SK-N-SH treated with all-trans-retinoic acid at 6 μM for 48 hours (cell line): ENCODE measurements around the gene RASAL1.

Experiments used
- ATAC-seq: fragments of 200-7000 bp; cut with Tn5 transposase; 3 replicates; pipeline ENCODE4 v1.9.1; 2020; ENCODE audit warnings: mild to moderate bottlenecking, moderate library complexity
- ARNTL ChIP-seq: fragments of 450-650 bp; formaldehyde crosslinking; IDR thresholded peaks from 2 replicates; pipeline ENCODE4 v1.5.0; 2020; ENCODE audit warnings: low read depth, mild to moderate bottlenecking, moderate library complexity, borderline replicate concordance
- BACH2 ChIP-seq: fragments of 250-450 bp; sonication (Bioruptor Pico); IDR thresholded peaks from 2 replicates; pipeline ENCODE4 v1.9.0; 2021; ENCODE audit warnings: mild to moderate bottlenecking, borderline replicate concordance
- CREB5 ChIP-seq: fragments of 250-450 bp; sonication (Bioruptor Pico); IDR thresholded peaks from 2 replicates; pipeline ENCODE4 v1.5.1; 2020; ENCODE audit warnings: low read depth, mild to moderate bottlenecking, moderate library complexity
- GLIS3 ChIP-seq: fragments of 250-450 bp; sonication (Bioruptor Pico); IDR thresholded peaks from 2 replicates; pipeline ENCODE4 v1.5.0; 2020; ENCODE audit warnings: mild to moderate bottlenecking, moderate library complexity
- OSR1 ChIP-seq: fragments of 250-450 bp; sonication (Bioruptor Pico); IDR thresholded peaks from 2 replicates; pipeline ENCODE4 v1.8.0; 2022; ENCODE audit warnings: moderate library complexity, mild to moderate bottlenecking, inconsistent platforms
- PATZ1 ChIP-seq: fragments of 250-450 bp; sonication (Bioruptor Pico); IDR thresholded peaks from 2 replicates; pipeline ENCODE4 v1.8.0; 2020; ENCODE audit warnings: mild to moderate bottlenecking, moderate library complexity, borderline replicate concordance
- POU6F1 ChIP-seq: fragments of 250-450 bp; sonication (Bioruptor Pico); IDR thresholded peaks from 2 replicates; pipeline ENCODE4 v1.8.0; 2021; ENCODE audit warnings: low read depth, mild to moderate bottlenecking, moderate library complexity, borderline replicate concordance
- PPARA ChIP-seq: fragments of 250-450 bp; sonication (Bioruptor Pico); IDR thresholded peaks from 2 replicates; pipeline ENCODE4 v1.5.0; 2020; ENCODE audit warnings: mild to moderate bottlenecking, borderline replicate concordance
- RARB ChIP-seq: fragments of 250-450 bp; sonication (Bioruptor Pico); IDR thresholded peaks from 2 replicates; pipeline ENCODE4 v1.8.0; 2021; ENCODE audit warnings: mild to moderate bottlenecking, moderate library complexity
- SNAI2 ChIP-seq: fragments of 250-450 bp; sonication (Bioruptor Pico); IDR thresholded peaks from 2 replicates; pipeline ENCODE4 v1.5.0; 2020; ENCODE audit warnings: mild to moderate bottlenecking, moderate library complexity
- TCF4 ChIP-seq: fragments of 250-450 bp; sonication (Bioruptor Pico); IDR thresholded peaks from 2 replicates; pipeline ENCODE4 v1.8.0; 2021; ENCODE audit warnings: mild to moderate bottlenecking, moderate library complexity, borderline replicate concordance
- TOX ChIP-seq: fragments of 250-450 bp; sonication (Bioruptor Pico); IDR thresholded peaks from 2 replicates; pipeline ENCODE4 v1.8.0; 2021; ENCODE audit warnings: mild to moderate bottlenecking, moderate library complexity, borderline replicate concordance
- TSHZ2 ChIP-seq: fragments of 250-450 bp; sonication (Bioruptor Pico); IDR thresholded peaks from 2 replicates; pipeline ENCODE4 v1.5.0; 2020; ENCODE audit warnings: mild to moderate bottlenecking, moderate library complexity
- ZNF565 ChIP-seq: fragments of 450-650 bp; formaldehyde crosslinking; conservative IDR thresholded peaks from 2 replicates; pipeline ENCODE4 v1.5.0; 2020; ENCODE audit warnings: low read depth, mild to moderate bottlenecking, moderate library complexity
- ZNF70 ChIP-seq: fragments of 450-650 bp; formaldehyde crosslinking; IDR thresholded peaks from 2 replicates; pipeline ENCODE4 v1.5.0; 2020; ENCODE audit warnings: mild to moderate bottlenecking, moderate library complexity
- ZNF8 ChIP-seq: fragments of 450-650 bp; formaldehyde crosslinking; IDR thresholded peaks from 2 replicates; pipeline ENCODE4 v1.5.0; 2020; ENCODE audit warnings: mild to moderate bottlenecking, moderate library complexity

Gene RASAL1

GRCh38 chr12:113181975-113182374, 46.4 kb upstream of the RASAL1 start (continued):
- TF ChIP-seq POU6F1 (CRISPR knock-in tag) (no peak), TCF4 (CRISPR knock-in tag) (no peak), ARNTL (CRISPR knock-in tag) (no peak), OSR1 (no peak), RARB (CRISPR knock-in tag) (no peak), ZNF8 (CRISPR knock-in tag) (no peak), PPARA (no peak), ZNF565 (CRISPR knock-in tag) (no peak), ZNF70 (no peak)

- TF ChIP-seq ARNTL (CRISPR knock-in tag) (no peak), ZNF565 (CRISPR knock-in tag) (no peak)
- ATAC-seq = no peak
Observed at GRCh38 chr12:113180333-113180732, 44.8 kb upstream of the RASAL1 start.

- no peak for ATAC-seq
- TF ChIP-seq PATZ1 (no peak), ZNF70 (no peak), GLIS3 (CRISPR knock-in tag) (no peak), CREB5 (no peak), ZNF8 (CRISPR knock-in tag) (no peak), BACH2 (CRISPR knock-in tag) (no peak)
Observed at GRCh38 chr12:113179023-113179422, 43.5 kb upstream of the RASAL1 start.

- TF ChIP-seq BACH2 (CRISPR knock-in tag) (no peak), TSHZ2 (CRISPR knock-in tag) (no peak), PATZ1 (no peak), OSR1 (no peak), SNAI2 (CRISPR knock-in tag) (no peak), POU6F1 (CRISPR knock-in tag) (no peak), RARB (CRISPR knock-in tag) (no peak), ZNF8 (CRISPR knock-in tag) (no peak), TOX (CRISPR knock-in tag) (no peak)
- ATAC-seq = peak; percentile 97
Observed at GRCh38 chr12:113174461-113175384, 39.2 kb upstream of the RASAL1 start.
